TTC549 (cell line): ENCODE results near the gene DSCAML1.

Experiments used
- FAIRE-seq: peaks from 2 replicates; lab custom pipeline; 2012; peaks lifted over from hg19 to GRCh38; lab: Jason Lieb, UNC

DSCAML1 gene

GRCh38 chr11:117546431-117547194, 250.4 kb downstream of the DSCAML1 start:
- no peak for FAIRE-seq

- FAIRE-seq, result no peak
Observed at GRCh38 chr11:117545706-117546105, 251.3 kb downstream of the DSCAML1 start.

- no peak for FAIRE-seq
Observed at GRCh38 chr11:117544130-117544800, 252.8 kb downstream of the DSCAML1 start.

- no peak for FAIRE-seq
Observed at GRCh38 chr11:117541211-117541610, 255.8 kb downstream of the DSCAML1 start.

GRCh38 chr11:117538263-117539135, 258.5 kb downstream of the DSCAML1 start:
- no peak for FAIRE-seq

GRCh38 chr11:117535850-117536411, 261.1 kb downstream of the DSCAML1 start:
- no peak for FAIRE-seq

- FAIRE-seq, result no peak
Observed at GRCh38 chr11:117535201-117535849, 261.7 kb downstream of the DSCAML1 start.

- no peak for FAIRE-seq
Observed at GRCh38 chr11:117532568-117532967, 264.4 kb downstream of the DSCAML1 start.

- FAIRE-seq, result no peak
Observed at GRCh38 chr11:117529816-117530215, 267.2 kb downstream of the DSCAML1 start.

- no peak for FAIRE-seq
Observed at GRCh38 chr11:117528097-117528721, 268.8 kb downstream of the DSCAML1 start.

- no peak for FAIRE-seq
Observed at GRCh38 chr11:117527271-117527670, 269.7 kb downstream of the DSCAML1 start.

- FAIRE-seq, result no peak
Observed at GRCh38 chr11:117525866-117526542, 271.0 kb downstream of the DSCAML1 start.

- no peak for FAIRE-seq
Observed at GRCh38 chr11:117524468-117525183, 272.4 kb downstream of the DSCAML1 start.

GRCh38 chr11:117523680-117524079, 273.3 kb downstream of the DSCAML1 start:
- no peak for FAIRE-seq

GRCh38 chr11:117521974-117522373, 275.0 kb downstream of the DSCAML1 start:
- FAIRE-seq, result no peak

- FAIRE-seq, result no peak
Observed at GRCh38 chr11:117520966-117521365, 276.1 kb downstream of the DSCAML1 start.

GRCh38 chr11:117520201-117520600, 276.8 kb downstream of the DSCAML1 start:
- FAIRE-seq, result no peak

GRCh38 chr11:117519590-117519989, 277.4 kb downstream of the DSCAML1 start:
- FAIRE-seq, result no peak

- no peak for FAIRE-seq
Observed at GRCh38 chr11:117519170-117519569, 277.8 kb downstream of the DSCAML1 start.

- FAIRE-seq, result no peak
Observed at GRCh38 chr11:117518455-117518854, 278.6 kb downstream of the DSCAML1 start.
